ENCODE results near the gene OR51B2.

OR51B2 gene

GRCh38 chr11:5280582-5281102 is 43.5 kb downstream of the OR51B2 start:
- peak; percentile 34 to 41 for DNase-seq

- no peak for DNase-seq
Observed at GRCh38 chr11:5279471-5280090, 44.5 kb downstream of the OR51B2 start.

GRCh38 chr11:5277807-5278382 is 46.2 kb downstream of the OR51B2 start:
- DNase-seq = no peak

- no peak for DNase-seq
Observed at GRCh38 chr11:5276697-5277096, 47.4 kb downstream of the OR51B2 start.

GRCh38 chr11:5275369-5276110 is 48.6 kb downstream of the OR51B2 start:
- DNase-seq = no peak

- DNase-seq = no peak
Observed at GRCh38 chr11:5274395-5274794, 49.7 kb downstream of the OR51B2 start.
